K562 (cell line): ENCODE results near the gene CCDC174. TPM values are rescaled to one million over a fixed set of nuclear protein-coding genes. Genes with fewer than 3 reads are reported as not detected.

Source experiments
- AFF4 ChIP-seq: sonication (generic); formaldehyde crosslinking; IDR thresholded peaks from 2 replicates; pipeline ENCODE4 v1.8.0; 2023; ENCODE audit warnings: mild to moderate bottlenecking, missing genetic modification reagents
- ATF2 ChIP-seq: sonication (generic); formaldehyde crosslinking; IDR thresholded peaks from 2 replicates; pipeline ENCODE4 v1.8.1; 2022; ENCODE audit warnings: missing genetic modification reagents
- CHD2 ChIP-seq: IDR thresholded peaks from 2 replicates; pipeline ENCODE4 v1.6.1; 2011; ENCODE audit warnings: low read depth, low read length
- HNRNPH1 ChIP-seq: fragments of 200-400 bp; formaldehyde crosslinking; optimal IDR thresholded peaks from 2 replicates; pipeline ENCODE3; 2017; ENCODE audit warnings: low read depth, mild to moderate bottlenecking, low read length, moderate library complexity
- HOXB6 ChIP-seq: fragments of 250-450 bp; sonication (Bioruptor Pico); IDR thresholded peaks from 2 replicates; pipeline ENCODE4 v1.5.1; 2022; ENCODE audit warnings: mild to moderate bottlenecking, borderline replicate concordance
- MAFF ChIP-seq: IDR thresholded peaks from 2 replicates; pipeline ENCODE4 v1.6.1; 2012; ENCODE audit warnings: low read length, improper control_type of control experiment
- MLX ChIP-seq, 2 experiments: fragments of 450-650 bp in 1 of 2; sonication (generic) in 1 of 2; formaldehyde crosslinking; conservative IDR thresholded peaks; 2 replicates each; pipeline versions ENCODE4 v1.4.0 to v1.8.1; 2020 to 2022; ENCODE audit warnings: mild to moderate bottlenecking in 1 of 2, missing genetic modification reagents in 1 of 2
- SFPQ ChIP-seq: fragments of 200-400 bp; formaldehyde crosslinking; IDR thresholded peaks from 2 replicates; pipeline ENCODE4 v1.6.1; 2017; ENCODE audit warnings: mild to moderate bottlenecking, low read depth, low read length, moderate library complexity
- TEAD4 ChIP-seq, 2 experiments: sonication (generic) in 1 of 2; formaldehyde crosslinking in 1 of 2; IDR thresholded peaks; 2 replicates each; pipeline versions ENCODE4 v1.6.1 to v1.8.0; 2012 to 2022; ENCODE audit warnings: borderline replicate concordance in 1 of 2, inconsistent platforms in 1 of 2, low read length in 1 of 2, mild to moderate bottlenecking in 1 of 2, missing genetic modification reagents in 1 of 2
- ZFP91 ChIP-seq: sonication (generic); formaldehyde crosslinking; IDR thresholded peaks from 2 replicates; pipeline ENCODE4 v1.8.0; 2022; ENCODE audit warnings: mild to moderate bottlenecking, missing genetic modification reagents
- ZNF165 ChIP-seq: fragments of 250-450 bp; sonication (Bioruptor Pico); IDR thresholded peaks from 2 replicates; pipeline ENCODE4 v1.4.0; 2020; ENCODE audit warnings: borderline replicate concordance
- ZNF592 ChIP-seq: fragments of 450-650 bp; IDR thresholded peaks from 2 replicates; pipeline ENCODE4 v1.6.1; 2017; ENCODE audit warnings: antibody characterized with exemption, mild to moderate bottlenecking
- polyA plus RNA-seq, 8 experiments: library from polyadenylated mRNA; depleted of rRNA in 4 of 8; stranded (reverse) in 5 of 8; unstranded in 3 of 8; fragments of >200 nt; fragmentation: Nextera tagmentation in 2 of 8; fragmentation: Illumina TruSeq in 1 of 8; extraction: Ambion mirVana in 2 of 8; extraction: Trizol in 1 of 8; gene quantifications; 2 replicates each; pipeline versions ENCODE4 v1.2.1 to v1.2.3, GENCODE V29; 2011 to 2014; ENCODE audit warnings: inconsistent platforms in 1 of 8, missing spikeins in 1 of 8
- total RNA-seq, 7 experiments: library from RNA; depleted of rRNA in 6 of 7; stranded (reverse); fragments of >200 nt in 6 of 7; fragmentation: Illumina TruSeq in 2 of 7; extraction: Trizol in 2 of 7; gene quantifications; 2 replicates each; pipeline versions ENCODE4 v1.2.1 to v1.2.3, GENCODE V29; 2011 to 2021; ENCODE audit warnings: low replicate concordance in 1 of 7

The CCDC174 gene
- total and polyA plus RNA-seq, 9 of the 15 experiments (the other 6 are each of a cell fraction or from before 2014, with no cell fraction given): 7.4 to 41.0 (median 28.5) TPM

- TF ChIP-seq ZFP91 (CRISPR knock-in tag) (no peak), ZNF165 (CRISPR knock-in tag) (no peak), TEAD4 (IDR thresholded peaks at IDR 0.05; ENCODE audit: low read length) (no peak; the same call in 1 of the 2 replicates), TEAD4 (CRISPR knock-in tag; IDR thresholded peaks at IDR 0.05; ENCODE audit: borderline replicate concordance) (no peak), HOXB6 (CRISPR knock-in tag) (no peak), ZNF592 (no peak), MLX (CRISPR knock-in tag; conservative IDR thresholded peaks at IDR 0.05) (no peak), AFF4 (CRISPR knock-in tag) (no peak), SFPQ (no peak), HNRNPH1 (no peak), CHD2 (no peak), MAFF (no peak), ATF2 (CRISPR knock-in tag) (no peak)
Observed at GRCh38 chr3:14633819-14634424, 17.6 kb upstream of the CCDC174 start (continued).
